Liver (tissue), 3 donors: ENCODE measurements around the gene PADI3.

Experiments
- JUND ChIP-seq, 2 donors: IDR thresholded peaks; 2 replicates each; pipeline ENCODE4 v1.6.1; 2016; ENCODE audit warnings: antibody characterized with exemption in 2 of 2
- MAX ChIP-seq: IDR thresholded peaks from 2 replicates; pipeline ENCODE4 v1.6.1; 2016; ENCODE audit warnings: antibody characterized with exemption
- RAD21 ChIP-seq, 2 donors: IDR thresholded peaks; 2 replicates each; pipeline ENCODE4 v1.6.1; 2016; ENCODE audit warnings: antibody characterized with exemption in 2 of 2, mild to moderate bottlenecking in 2 of 2
- REST ChIP-seq: IDR thresholded peaks from 2 replicates; pipeline ENCODE4 v1.6.1; 2016; ENCODE audit warnings: antibody characterized with exemption, mild to moderate bottlenecking
- SP1 ChIP-seq: IDR thresholded peaks from 2 replicates; pipeline ENCODE4 v1.6.1; 2018; ENCODE audit warnings: antibody characterized with exemption, mild to moderate bottlenecking
- TAF1 ChIP-seq: conservative IDR thresholded peaks from 2 replicates; pipeline ENCODE4 v1.6.1; 2016; ENCODE audit warnings: antibody characterized with exemption, mild to moderate bottlenecking
- YY1 ChIP-seq: IDR thresholded peaks from 2 replicates; pipeline ENCODE4 v1.6.1; 2016; ENCODE audit warnings: antibody characterized with exemption, mild to moderate bottlenecking
- TF ChIP-seq, protein P1 (sequence below): fragments of 150-350 bp; IDR thresholded peaks from 2 replicates; pipeline ENCODE4 v1.5.1; 2017; ENCODE audit warnings: improper control_type of control experiment, low read depth, low read length; ENCODE audit not compliant: missing input control
- donor health status: healthy.
- donor health status: healthy.

DNA sequence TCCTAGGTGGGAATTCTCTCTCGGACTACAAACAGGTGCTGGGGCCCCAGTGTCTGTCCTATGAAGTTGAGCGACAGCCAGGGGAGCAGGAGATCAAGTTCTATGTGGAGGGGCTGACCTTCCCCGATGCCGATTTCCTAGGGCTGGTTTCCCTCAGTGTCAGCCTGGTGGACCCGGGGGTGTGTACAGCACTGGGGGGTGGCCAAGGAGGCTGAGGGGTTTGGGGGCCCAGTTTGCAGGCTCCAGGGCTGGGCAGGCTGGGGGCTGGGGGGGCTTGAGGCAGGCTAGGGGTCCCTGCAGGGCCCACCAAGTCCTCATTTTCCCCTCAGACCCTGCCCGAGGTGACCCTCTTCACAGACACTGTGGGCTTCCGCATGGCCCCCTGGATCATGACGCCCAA is 20.3 kb upstream of the PADI3 start:
- TF ChIP-seq, protein P1, sequence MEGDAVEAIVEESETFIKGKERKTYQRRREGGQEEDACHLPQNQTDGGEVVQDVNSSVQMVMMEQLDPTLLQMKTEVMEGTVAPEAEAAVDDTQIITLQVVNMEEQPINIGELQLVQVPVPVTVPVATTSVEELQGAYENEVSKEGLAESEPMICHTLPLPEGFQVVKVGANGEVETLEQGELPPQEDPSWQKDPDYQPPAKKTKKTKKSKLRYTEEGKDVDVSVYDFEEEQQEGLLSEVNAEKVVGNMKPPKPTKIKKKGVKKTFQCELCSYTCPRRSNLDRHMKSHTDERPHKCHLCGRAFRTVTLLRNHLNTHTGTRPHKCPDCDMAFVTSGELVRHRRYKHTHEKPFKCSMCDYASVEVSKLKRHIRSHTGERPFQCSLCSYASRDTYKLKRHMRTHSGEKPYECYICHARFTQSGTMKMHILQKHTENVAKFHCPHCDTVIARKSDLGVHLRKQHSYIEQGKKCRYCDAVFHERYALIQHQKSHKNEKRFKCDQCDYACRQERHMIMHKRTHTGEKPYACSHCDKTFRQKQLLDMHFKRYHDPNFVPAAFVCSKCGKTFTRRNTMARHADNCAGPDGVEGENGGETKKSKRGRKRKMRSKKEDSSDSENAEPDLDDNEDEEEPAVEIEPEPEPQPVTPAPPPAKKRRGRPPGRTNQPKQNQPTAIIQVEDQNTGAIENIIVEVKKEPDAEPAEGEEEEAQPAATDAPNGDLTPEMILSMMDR = no peak
- TF ChIP-seq YY1 = no peak
- TF ChIP-seq MAX = no peak
- TF ChIP-seq SP1 = no peak
- TF ChIP-seq TAF1 = no peak
- no peak for TF ChIP-seq JUND (IDR thresholded peaks at IDR 0.05)
- TF ChIP-seq REST = no peak
- no peak for TF ChIP-seq RAD21 (IDR thresholded peaks at IDR 0.05)
